ENCODE results near the gene P2RY2. TPM values are rescaled to one million over a fixed set of nuclear protein-coding genes. Genes with fewer than 3 reads are reported as not detected.

The P2RY2 gene
- total and polyA plus RNA-seq, 10 of the 15 experiments (the other 5 are each of a cell fraction or from before 2014, with no cell fraction given) = 0.03 to 0.23 (median 0.17) TPM; not detected in 7

DNA sequence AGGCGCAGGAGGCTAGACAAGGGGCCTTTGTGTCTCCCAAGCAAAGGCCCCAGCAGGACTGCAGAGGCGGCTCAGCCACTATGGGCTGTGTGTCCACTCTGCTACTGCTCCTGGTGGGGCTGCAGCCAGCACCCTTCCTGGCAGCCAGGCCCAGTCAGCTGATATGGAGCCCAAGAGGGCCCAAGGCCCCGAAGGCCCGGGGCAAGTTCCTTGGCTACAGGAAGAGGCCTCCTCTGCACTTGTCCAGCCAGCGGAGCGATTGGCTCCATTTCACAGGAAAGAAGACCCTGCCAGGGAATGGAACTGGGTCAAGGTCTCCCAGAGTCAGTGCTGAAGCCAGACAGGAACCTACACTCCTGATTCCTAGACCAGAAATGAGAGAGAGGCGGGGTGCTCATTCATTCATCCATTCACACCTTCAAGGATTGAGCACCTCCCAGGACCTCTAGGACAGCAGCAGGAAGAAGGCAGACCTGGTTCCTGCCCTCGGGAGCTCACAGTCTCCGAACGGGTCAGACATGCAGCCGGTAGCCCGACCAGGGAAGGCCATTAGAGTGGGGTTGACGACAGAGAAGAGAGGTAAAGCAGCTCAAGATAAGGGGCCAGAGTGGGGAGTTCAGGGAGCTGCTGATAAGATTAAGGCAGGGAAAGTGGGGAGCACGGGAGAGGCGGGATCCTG is 811 bp upstream of the P2RY2 start:
- H3K9me3 ChIP-seq (replicated peaks; ENCODE audit: control insufficient read depth, insufficient read depth, low read length) = no peaks in the 10 kb centered on the region
- ChIA-PET SMC1A (ENCODE audit: uncharacterized antibody, unreplicated experiment) (no interaction called here), POLR2A (no interaction called here), CTCF (interaction anchor here (1.1 kb wide), 1 partner anchor 72 kb away, joined by 3 read pairs; no protein-coding TSS in a partner anchor), RAD21 (ENCODE audit: unreplicated experiment) (no interaction called here)
- H3K9ac ChIP-seq (ENCODE audit: control insufficient read depth, insufficient read depth, low read length) = no peak overlapping the region
- no peak overlapping the region for H3K4me3 ChIP-seq
- H4K20me1 ChIP-seq (ENCODE audit: control insufficient read depth, insufficient read depth) = no peaks in the 10 kb centered on the region
- no TSS peak for BruUV-seq (replicated peaks)
- H3K4me1 ChIP-seq (ENCODE audit: control insufficient read depth, insufficient read depth, low read length) = peaks cover 12% of the 10 kb centered on the region
- H2AFZ ChIP-seq (ENCODE audit: control insufficient read depth, low read depth, low read length) = no peak overlapping the region
- ATAC-seq (no peak), FAIRE-seq (no peak), DNase-seq (ENCODE audit: low read depth, low spot score) (no peak)
- H3K4me2 ChIP-seq (ENCODE audit: control insufficient read depth, insufficient read depth) = no peak overlapping the region
- no peaks in the 10 kb centered on the region; a peak in 1 of 4 replicates for H3K27me3 ChIP-seq (replicated peaks in 1 of 2; ENCODE audit: control insufficient read depth in 2 of 2, insufficient read depth in 2 of 2, low read length in 1 of 2)
- intact Hi-C loops (cut with micrococcal nuclease; ENCODE audit: unreplicated experiment) (no loop called here), in situ Hi-C loops (cut with MboI) (no loop called here)
- 97% methylated on average over 15 of the region's 15 CpGs for WGBS (ENCODE audit: insufficient coverage, insufficient replicate concordance, low lambda C conversion rate, missing lambda C conversion rate)
- H3K27ac ChIP-seq (ENCODE audit: control insufficient read depth, insufficient read depth) = no peak overlapping the region
- no peaks in the 10 kb centered on the region for H3K79me2 ChIP-seq (ENCODE audit: control insufficient read depth, insufficient read depth, low read length)
- no peaks in the 10 kb centered on the region for H3K36me3 ChIP-seq (ENCODE audit: control insufficient read depth in 2 of 2, insufficient read depth in 2 of 2, low read length in 1 of 2)
- TF ChIP-seq, protein P1, sequence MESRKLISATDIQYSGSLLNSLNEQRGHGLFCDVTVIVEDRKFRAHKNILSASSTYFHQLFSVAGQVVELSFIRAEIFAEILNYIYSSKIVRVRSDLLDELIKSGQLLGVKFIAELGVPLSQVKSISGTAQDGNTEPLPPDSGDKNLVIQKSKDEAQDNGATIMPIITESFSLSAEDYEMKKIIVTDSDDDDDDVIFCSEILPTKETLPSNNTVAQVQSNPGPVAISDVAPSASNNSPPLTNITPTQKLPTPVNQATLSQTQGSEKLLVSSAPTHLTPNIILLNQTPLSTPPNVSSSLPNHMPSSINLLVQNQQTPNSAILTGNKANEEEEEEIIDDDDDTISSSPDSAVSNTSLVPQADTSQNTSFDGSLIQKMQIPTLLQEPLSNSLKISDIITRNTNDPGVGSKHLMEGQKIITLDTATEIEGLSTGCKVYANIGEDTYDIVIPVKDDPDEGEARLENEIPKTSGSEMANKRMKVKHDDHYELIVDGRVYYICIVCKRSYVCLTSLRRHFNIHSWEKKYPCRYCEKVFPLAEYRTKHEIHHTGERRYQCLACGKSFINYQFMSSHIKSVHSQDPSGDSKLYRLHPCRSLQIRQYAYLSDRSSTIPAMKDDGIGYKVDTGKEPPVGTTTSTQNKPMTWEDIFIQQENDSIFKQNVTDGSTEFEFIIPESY (IDR thresholded peaks at IDR 0.05) = no peak
- TF ChIP-seq NR2C1 (IDR thresholded peaks at IDR 0.05) (no peak), CBFB (IDR thresholded peaks at IDR 0.05; ENCODE audit: low read depth) (no peak), ESRRA (IDR thresholded peaks at IDR 0.05; ENCODE audit: low read length) (no peak), CBX5 (IDR thresholded peaks at IDR 0.05; ENCODE audit: low read depth) (no peak), BCL11A (IDR thresholded peaks at IDR 0.05; ENCODE audit: low read depth, low read length) (no peak)

DNA sequence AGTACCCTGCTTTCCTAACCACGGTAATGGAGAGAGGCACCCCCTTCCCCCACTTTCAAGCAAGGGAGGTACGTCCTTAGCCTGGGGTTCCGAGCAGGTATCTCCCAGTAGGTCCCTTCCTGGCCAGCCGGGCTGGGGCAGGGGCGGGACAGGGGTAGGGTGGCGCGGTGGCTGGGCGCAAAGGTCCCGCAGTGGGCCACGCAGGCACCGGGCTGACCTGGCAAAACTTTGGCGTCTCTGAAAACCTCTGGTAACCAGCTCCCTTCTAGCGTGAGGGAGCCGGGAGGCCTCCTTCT is 323 bp upstream of the P2RY2 start:
- H3K36me3 ChIP-seq (ENCODE audit: control insufficient read depth in 2 of 2, insufficient read depth in 2 of 2, low read length in 1 of 2) = no peaks in the 10 kb centered on the region
- intact Hi-C loops (cut with micrococcal nuclease; ENCODE audit: unreplicated experiment) = no loop called here
- H3K4me1 ChIP-seq (ENCODE audit: control insufficient read depth, insufficient read depth, low read length) = peaks cover 12% of the 10 kb centered on the region
- ChIA-PET RAD21 (ENCODE audit: unreplicated experiment) (no interaction called here), SMC1A (ENCODE audit: uncharacterized antibody, unreplicated experiment) (no interaction called here), POLR2A (no interaction called here), CTCF (no interaction called here)
- no peaks in the 10 kb centered on the region; a peak in 1 of 4 replicates for H3K27me3 ChIP-seq (replicated peaks in 1 of 2; ENCODE audit: control insufficient read depth in 2 of 2, insufficient read depth in 2 of 2, low read length in 1 of 2)
- H3K9me3 ChIP-seq (replicated peaks; ENCODE audit: control insufficient read depth, insufficient read depth, low read length) = no peaks in the 10 kb centered on the region
- no peaks in the 10 kb centered on the region for H3K79me2 ChIP-seq (ENCODE audit: control insufficient read depth, insufficient read depth, low read length)
- 59% methylated on average over 12 of the region's 14 CpGs for WGBS (ENCODE audit: insufficient coverage, insufficient replicate concordance, low lambda C conversion rate, missing lambda C conversion rate)
- no TSS peak for BruUV-seq (replicated peaks)
- H3K9ac ChIP-seq (ENCODE audit: control insufficient read depth, insufficient read depth, low read length) = no peak overlapping the region
- H3K27ac ChIP-seq (ENCODE audit: control insufficient read depth, insufficient read depth) = no peak overlapping the region
- ATAC-seq (no peak), FAIRE-seq (no peak), DNase-seq (ENCODE audit: low read depth, low spot score) (no peak)
- H3K4me3 ChIP-seq = peak overlapping the region; percentile 46; the same call in 1 of the 2 replicates
- in situ Hi-C loops (cut with MboI) = no loop called here
- peak overlapping the region; percentile 75 for H3K4me2 ChIP-seq (ENCODE audit: control insufficient read depth, insufficient read depth)
- no peak overlapping the region for H2AFZ ChIP-seq (ENCODE audit: control insufficient read depth, low read depth, low read length)
- H4K20me1 ChIP-seq (ENCODE audit: control insufficient read depth, insufficient read depth) = no peaks in the 10 kb centered on the region
- no peak for TF ChIP-seq STAT1 (conservative IDR thresholded peaks at IDR 0.05)
- TF ChIP-seq, protein P2, sequence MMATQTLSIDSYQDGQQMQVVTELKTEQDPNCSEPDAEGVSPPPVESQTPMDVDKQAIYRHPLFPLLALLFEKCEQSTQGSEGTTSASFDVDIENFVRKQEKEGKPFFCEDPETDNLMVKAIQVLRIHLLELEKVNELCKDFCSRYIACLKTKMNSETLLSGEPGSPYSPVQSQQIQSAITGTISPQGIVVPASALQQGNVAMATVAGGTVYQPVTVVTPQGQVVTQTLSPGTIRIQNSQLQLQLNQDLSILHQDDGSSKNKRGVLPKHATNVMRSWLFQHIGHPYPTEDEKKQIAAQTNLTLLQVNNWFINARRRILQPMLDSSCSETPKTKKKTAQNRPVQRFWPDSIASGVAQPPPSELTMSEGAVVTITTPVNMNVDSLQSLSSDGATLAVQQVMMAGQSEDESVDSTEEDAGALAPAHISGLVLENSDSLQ (IDR thresholded peaks at IDR 0.05) = no peak
- TF ChIP-seq PML (IDR thresholded peaks at IDR 0.05; ENCODE audit: low read length) = no peak
- no peak for TF ChIP-seq SMC3 (IDR thresholded peaks at IDR 0.05; ENCODE audit: borderline replicate concordance, low read length)
- TF ChIP-seq, protein P3, sequence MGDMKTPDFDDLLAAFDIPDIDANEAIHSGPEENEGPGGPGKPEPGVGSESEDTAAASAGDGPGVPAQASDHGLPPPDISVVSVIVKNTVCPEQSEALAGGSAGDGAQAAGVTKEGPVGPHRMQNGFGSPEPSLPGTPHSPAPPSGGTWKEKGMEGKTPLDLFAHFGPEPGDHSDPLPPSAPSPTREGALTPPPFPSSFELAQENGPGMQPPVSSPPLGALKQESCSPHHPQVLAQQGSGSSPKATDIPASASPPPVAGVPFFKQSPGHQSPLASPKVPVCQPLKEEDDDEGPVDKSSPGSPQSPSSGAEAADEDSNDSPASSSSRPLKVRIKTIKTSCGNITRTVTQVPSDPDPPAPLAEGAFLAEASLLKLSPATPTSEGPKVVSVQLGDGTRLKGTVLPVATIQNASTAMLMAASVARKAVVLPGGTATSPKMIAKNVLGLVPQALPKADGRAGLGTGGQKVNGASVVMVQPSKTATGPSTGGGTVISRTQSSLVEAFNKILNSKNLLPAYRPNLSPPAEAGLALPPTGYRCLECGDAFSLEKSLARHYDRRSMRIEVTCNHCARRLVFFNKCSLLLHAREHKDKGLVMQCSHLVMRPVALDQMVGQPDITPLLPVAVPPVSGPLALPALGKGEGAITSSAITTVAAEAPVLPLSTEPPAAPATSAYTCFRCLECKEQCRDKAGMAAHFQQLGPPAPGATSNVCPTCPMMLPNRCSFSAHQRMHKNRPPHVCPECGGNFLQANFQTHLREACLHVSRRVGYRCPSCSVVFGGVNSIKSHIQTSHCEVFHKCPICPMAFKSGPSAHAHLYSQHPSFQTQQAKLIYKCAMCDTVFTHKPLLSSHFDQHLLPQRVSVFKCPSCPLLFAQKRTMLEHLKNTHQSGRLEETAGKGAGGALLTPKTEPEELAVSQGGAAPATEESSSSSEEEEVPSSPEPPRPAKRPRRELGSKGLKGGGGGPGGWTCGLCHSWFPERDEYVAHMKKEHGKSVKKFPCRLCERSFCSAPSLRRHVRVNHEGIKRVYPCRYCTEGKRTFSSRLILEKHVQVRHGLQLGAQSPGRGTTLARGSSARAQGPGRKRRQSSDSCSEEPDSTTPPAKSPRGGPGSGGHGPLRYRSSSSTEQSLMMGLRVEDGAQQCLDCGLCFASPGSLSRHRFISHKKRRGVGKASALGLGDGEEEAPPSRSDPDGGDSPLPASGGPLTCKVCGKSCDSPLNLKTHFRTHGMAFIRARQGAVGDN (IDR thresholded peaks at IDR 0.05) = no peak
- TF ChIP-seq HDAC6 (IDR thresholded peaks at IDR 0.05; ENCODE audit: unreplicated experiment) = no peak

Measured in GM12878 (cell line).